ENCODE results near the gene ATP5PD.
"Not testable (repeated sequence)": the region's sequence is repeated elsewhere in the genome, so short reads cannot be mapped to it uniquely, and the experiment has no call there.

Gene ATP5PD

GRCh38 chr17:75034236-75034908, 12.4 kb downstream of the ATP5PD start:
- no peak for TF ChIP-seq CTCF (IDR thresholded peaks at IDR 0.05; ENCODE audit: borderline replicate concordance, insufficient read depth, low read depth, low read length)
- H3K4me3 ChIP-seq (ENCODE audit: low read depth, low read length) = peak overlapping the region; percentile 69

- no peak for TF ChIP-seq CTCF (IDR thresholded peaks at IDR 0.05; ENCODE audit: borderline replicate concordance, insufficient read depth, low read depth, low read length)
- H3K4me3 ChIP-seq (ENCODE audit: low read depth, low read length) = peak overlapping the region; percentile 69
Observed at GRCh38 chr17:75033346-75034235, 13.2 kb downstream of the ATP5PD start.

- no peak for TF ChIP-seq CTCF (IDR thresholded peaks at IDR 0.05; ENCODE audit: borderline replicate concordance, insufficient read depth, low read depth, low read length)
- peak overlapping the region; percentile 36 for H3K4me3 ChIP-seq (ENCODE audit: low read depth, low read length)
Observed at GRCh38 chr17:75032720-75033280, 14.0 kb downstream of the ATP5PD start.

GRCh38 chr17:75031972-75032719, 14.6 kb downstream of the ATP5PD start:
- TF ChIP-seq CTCF (IDR thresholded peaks at IDR 0.05; ENCODE audit: borderline replicate concordance, insufficient read depth, low read depth, low read length) = no peak
- H3K4me3 ChIP-seq (ENCODE audit: low read depth, low read length) = peak overlapping the region; percentile 36

- TF ChIP-seq CTCF (IDR thresholded peaks at IDR 0.05; ENCODE audit: borderline replicate concordance, insufficient read depth, low read depth, low read length) = no peak
Observed at GRCh38 chr17:75030161-75030560, 16.6 kb downstream of the ATP5PD start.

GRCh38 chr17:75026650-75027049, 20.1 kb downstream of the ATP5PD start:
- H3K4me3 ChIP-seq (ENCODE audit: low read depth, low read length) = not testable (repeated sequence)

More at GRCh38 chr17:75030161-75030560, 16.6 kb downstream of the ATP5PD start:
- no peak overlapping the region for H3K4me3 ChIP-seq (ENCODE audit: low read depth, low read length)

GRCh38 chr17:75025398-75025734, 21.4 kb downstream of the ATP5PD start:
- not testable (repeated sequence) for H3K4me3 ChIP-seq (ENCODE audit: low read depth, low read length)
